K562 (cell line): ENCODE data around the gene SAE1. TPM values are rescaled to one million over a fixed set of nuclear protein-coding genes. Genes with fewer than 3 reads are reported as not detected.

Experiments
- BRD9 ChIP-seq: fragments of 450-650 bp; IDR thresholded peaks from 2 replicates; pipeline ENCODE4 v1.6.1; 2018; ENCODE audit warnings: low read depth; ENCODE audit not compliant: partially characterized antibody
- CBFB ChIP-seq: sonication (generic); formaldehyde crosslinking; IDR thresholded peaks from 2 replicates; pipeline ENCODE4 v1.4.0; 2020; ENCODE audit warnings: mild to moderate bottlenecking, missing genetic modification reagents
- FOXA3 ChIP-seq, 2 experiments: fragments of 450-650 bp in 1 of 2; sonication (generic) in 1 of 2; formaldehyde crosslinking; IDR thresholded peaks in 1 of 2; conservative IDR thresholded peaks in 1 of 2; 2 replicates each; pipeline versions ENCODE4 v1.4.0 to v1.8.0; 2020 to 2022; ENCODE audit warnings: mild to moderate bottlenecking in 2 of 2, missing genetic modification reagents in 1 of 2
- NCOA4 ChIP-seq: fragments of 450-650 bp; IDR thresholded peaks from 2 replicates; pipeline ENCODE4 v1.6.1; 2018; ENCODE audit warnings: mild to moderate bottlenecking; ENCODE audit not compliant: partially characterized antibody
- PRDM10 ChIP-seq: fragments of 450-650 bp; IDR thresholded peaks from 2 replicates; pipeline ENCODE4 v1.6.1; 2018; ENCODE audit not compliant: partially characterized antibody
- SIN3A ChIP-seq, 2 experiments: fragments of 150-350 bp in 1 of 2; IDR thresholded peaks; 2 replicates each; pipeline ENCODE4 v1.6.1; 2011 to 2016; ENCODE audit warnings: borderline replicate concordance in 2 of 2, low read depth in 2 of 2, low read length in 2 of 2, mild to moderate bottlenecking in 2 of 2, moderate library complexity in 2 of 2; ENCODE audit not compliant: control insufficient read depth in 1 of 2
- TRIM25 ChIP-seq: fragments of 450-650 bp; IDR thresholded peaks from 2 replicates; pipeline ENCODE4 v1.7.0; 2016; ENCODE audit warnings: borderline replicate concordance
- ZC3H4 ChIP-seq: sonication (generic); formaldehyde crosslinking; IDR thresholded peaks from 2 replicates; pipeline ENCODE4 v1.9.0; 2021; ENCODE audit warnings: missing genetic modification reagents, borderline replicate concordance
- ZFP30 ChIP-seq: fragments of 250-450 bp; sonication (Bioruptor Pico); IDR thresholded peaks from 2 replicates; pipeline ENCODE4 v1.8.0; 2022; ENCODE audit warnings: moderate library complexity, mild to moderate bottlenecking, inconsistent platforms, borderline replicate concordance
- ZNF212 ChIP-seq: fragments of 450-650 bp; formaldehyde crosslinking; IDR thresholded peaks from 2 replicates; pipeline ENCODE4 v1.4.0; 2020; ENCODE audit warnings: mild to moderate bottlenecking
- polyA plus RNA-seq, 8 experiments: library from polyadenylated mRNA; depleted of rRNA in 4 of 8; stranded (reverse) in 5 of 8; unstranded in 3 of 8; fragments of >200 nt; fragmentation: Nextera tagmentation in 2 of 8; fragmentation: Illumina TruSeq in 1 of 8; extraction: Ambion mirVana in 2 of 8; extraction: Trizol in 1 of 8; gene quantifications; 2 replicates each; pipeline versions ENCODE4 v1.2.1 to v1.2.3, GENCODE V29; 2011 to 2014; ENCODE audit warnings: inconsistent platforms in 1 of 8, missing spikeins in 1 of 8
- total RNA-seq, 7 experiments: library from RNA; depleted of rRNA in 6 of 7; stranded (reverse); fragments of >200 nt in 6 of 7; fragmentation: Illumina TruSeq in 2 of 7; extraction: Trizol in 2 of 7; gene quantifications; 2 replicates each; pipeline versions ENCODE4 v1.2.1 to v1.2.3, GENCODE V29; 2011 to 2021; ENCODE audit warnings: low replicate concordance in 1 of 7
- TF ChIP-seq, protein P1 (sequence below): fragments of 450-650 bp; IDR thresholded peaks from 2 replicates; pipeline ENCODE4 v1.6.1; 2016; ENCODE audit warnings: antibody characterized with exemption
- TF ChIP-seq, protein P2 (sequence below): fragments of 250-450 bp; sonication (Bioruptor Pico); IDR thresholded peaks from 2 replicates; pipeline ENCODE4 v1.4.0; 2020; ENCODE audit warnings: mild to moderate bottlenecking, moderate library complexity

Gene SAE1
- total and polyA plus RNA-seq, 9 of the 15 experiments (the other 6 are each of a cell fraction or from before 2014, with no cell fraction given) = 82.8 to 299 (median 217) TPM

GRCh38 chr19:47228937-47229675, 98.5 kb downstream of the SAE1 start (continued):
- TF ChIP-seq TRIM25 (peak; percentile 27; the same call in 1 of the 2 replicates), ZFP30 (CRISPR knock-in tag) (no peak), ZC3H4 (CRISPR knock-in tag) (peak; percentile 79; the same call in 1 of the 2 replicates), ZNF212 (CRISPR knock-in tag) (no peak), CBFB (CRISPR knock-in tag) (peak; percentile 22; the same call in 1 of the 2 replicates), PRDM10 (peak; percentile 23), FOXA3 (CRISPR knock-in tag; conservative IDR thresholded peaks at IDR 0.05 in 1 of 2, IDR thresholded peaks at IDR 0.05 in 1 of 2) (peak in 1 of 2 experiments; percentile 8; a peak in 1 of 4 replicates), SIN3A (IDR thresholded peaks at IDR 0.05; ENCODE audit: borderline replicate concordance in 2 of 2, control insufficient read depth in 1 of 2, low read depth in 2 of 2, low read length in 2 of 2) (peak in 1 of 2 experiments; percentile 27; a peak in 1 of 4 replicates), BRD9 (peak; percentile 38), NCOA4 (no peak)
- TF ChIP-seq, protein P1, sequence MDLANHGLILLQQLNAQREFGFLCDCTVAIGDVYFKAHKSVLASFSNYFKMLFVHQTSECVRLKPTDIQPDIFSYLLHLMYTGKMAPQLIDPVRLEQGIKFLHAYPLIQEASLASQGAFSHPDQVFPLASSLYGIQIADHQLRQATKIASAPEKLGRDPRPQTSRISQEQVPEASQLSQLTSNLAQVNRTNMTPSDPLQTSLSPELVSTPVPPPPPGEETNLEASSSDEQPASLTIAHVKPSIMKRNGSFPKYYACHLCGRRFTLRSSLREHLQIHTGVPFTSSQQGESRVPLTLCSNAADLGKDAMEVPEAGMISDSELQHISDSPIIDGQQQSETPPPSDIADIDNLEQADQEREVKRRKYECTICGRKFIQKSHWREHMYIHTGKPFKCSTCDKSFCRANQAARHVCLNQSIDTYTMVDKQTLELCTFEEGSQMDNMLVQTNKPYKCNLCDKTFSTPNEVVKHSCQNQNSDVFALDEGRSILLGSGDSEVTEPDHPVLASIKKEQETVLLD = peak; percentile 75
- TF ChIP-seq, protein P2, sequence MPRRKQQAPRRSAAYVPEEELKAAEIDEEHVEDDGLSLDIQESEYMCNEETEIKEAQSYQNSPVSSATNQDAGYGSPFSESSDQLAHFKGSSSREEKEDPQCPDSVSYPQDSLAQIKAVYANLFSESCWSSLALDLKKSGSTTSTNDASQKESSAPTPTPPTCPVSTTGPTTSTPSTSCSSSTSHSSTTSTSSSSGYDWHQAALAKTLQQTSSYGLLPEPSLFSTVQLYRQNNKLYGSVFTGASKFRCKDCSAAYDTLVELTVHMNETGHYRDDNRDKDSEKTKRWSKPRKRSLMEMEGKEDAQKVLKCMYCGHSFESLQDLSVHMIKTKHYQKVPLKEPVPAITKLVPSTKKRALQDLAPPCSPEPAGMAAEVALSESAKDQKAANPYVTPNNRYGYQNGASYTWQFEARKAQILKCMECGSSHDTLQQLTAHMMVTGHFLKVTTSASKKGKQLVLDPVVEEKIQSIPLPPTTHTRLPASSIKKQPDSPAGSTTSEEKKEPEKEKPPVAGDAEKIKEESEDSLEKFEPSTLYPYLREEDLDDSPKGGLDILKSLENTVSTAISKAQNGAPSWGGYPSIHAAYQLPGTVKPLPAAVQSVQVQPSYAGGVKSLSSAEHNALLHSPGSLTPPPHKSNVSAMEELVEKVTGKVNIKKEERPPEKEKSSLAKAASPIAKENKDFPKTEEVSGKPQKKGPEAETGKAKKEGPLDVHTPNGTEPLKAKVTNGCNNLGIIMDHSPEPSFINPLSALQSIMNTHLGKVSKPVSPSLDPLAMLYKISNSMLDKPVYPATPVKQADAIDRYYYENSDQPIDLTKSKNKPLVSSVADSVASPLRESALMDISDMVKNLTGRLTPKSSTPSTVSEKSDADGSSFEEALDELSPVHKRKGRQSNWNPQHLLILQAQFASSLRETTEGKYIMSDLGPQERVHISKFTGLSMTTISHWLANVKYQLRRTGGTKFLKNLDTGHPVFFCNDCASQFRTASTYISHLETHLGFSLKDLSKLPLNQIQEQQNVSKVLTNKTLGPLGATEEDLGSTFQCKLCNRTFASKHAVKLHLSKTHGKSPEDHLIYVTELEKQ (CRISPR knock-in tag) = no peak
